ENCODE data around the gene CCDC88C.

Gene CCDC88C

DNA sequence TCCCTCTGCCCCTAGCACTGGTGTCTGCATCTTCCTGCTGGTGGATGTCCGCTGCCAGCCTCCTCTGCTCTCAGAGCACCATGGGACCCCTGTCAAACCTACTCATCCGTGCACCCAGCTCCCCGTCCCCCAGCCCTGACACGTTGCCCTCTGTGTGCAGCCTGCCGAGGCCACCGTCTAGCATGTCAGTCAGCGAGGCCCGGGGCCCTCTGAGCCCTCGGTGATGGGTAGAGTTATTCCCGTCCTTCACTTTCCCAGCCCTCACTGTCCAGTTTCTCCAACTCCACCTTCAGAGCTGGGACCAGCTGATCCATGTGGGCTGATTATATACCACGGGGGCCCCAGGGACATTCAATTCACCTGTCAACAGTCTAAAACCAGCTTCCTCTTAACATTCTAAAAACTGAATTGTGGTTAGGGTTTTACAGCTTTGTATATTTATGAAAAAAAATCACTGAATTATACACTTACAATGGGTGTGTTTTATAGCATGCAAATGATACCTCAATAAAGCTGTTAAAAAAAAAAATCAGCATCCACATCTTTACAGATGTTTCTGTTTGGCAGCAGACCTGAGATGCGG is 61.3 kb downstream of the CCDC88C start:
- no peak for TF ChIP-seq ZFX (IDR thresholded peaks at IDR 0.05; ENCODE audit: borderline replicate concordance)
- TF ChIP-seq, protein P1, sequence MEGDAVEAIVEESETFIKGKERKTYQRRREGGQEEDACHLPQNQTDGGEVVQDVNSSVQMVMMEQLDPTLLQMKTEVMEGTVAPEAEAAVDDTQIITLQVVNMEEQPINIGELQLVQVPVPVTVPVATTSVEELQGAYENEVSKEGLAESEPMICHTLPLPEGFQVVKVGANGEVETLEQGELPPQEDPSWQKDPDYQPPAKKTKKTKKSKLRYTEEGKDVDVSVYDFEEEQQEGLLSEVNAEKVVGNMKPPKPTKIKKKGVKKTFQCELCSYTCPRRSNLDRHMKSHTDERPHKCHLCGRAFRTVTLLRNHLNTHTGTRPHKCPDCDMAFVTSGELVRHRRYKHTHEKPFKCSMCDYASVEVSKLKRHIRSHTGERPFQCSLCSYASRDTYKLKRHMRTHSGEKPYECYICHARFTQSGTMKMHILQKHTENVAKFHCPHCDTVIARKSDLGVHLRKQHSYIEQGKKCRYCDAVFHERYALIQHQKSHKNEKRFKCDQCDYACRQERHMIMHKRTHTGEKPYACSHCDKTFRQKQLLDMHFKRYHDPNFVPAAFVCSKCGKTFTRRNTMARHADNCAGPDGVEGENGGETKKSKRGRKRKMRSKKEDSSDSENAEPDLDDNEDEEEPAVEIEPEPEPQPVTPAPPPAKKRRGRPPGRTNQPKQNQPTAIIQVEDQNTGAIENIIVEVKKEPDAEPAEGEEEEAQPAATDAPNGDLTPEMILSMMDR (IDR thresholded peaks at IDR 0.05), result no peak
- H3K27ac ChIP-seq, result no peak overlapping the region

- H3K27ac ChIP-seq, result no peak overlapping the region
- TF ChIP-seq, protein P1 (IDR thresholded peaks at IDR 0.05), result peak; percentile 38
- TF ChIP-seq ZFX (IDR thresholded peaks at IDR 0.05; ENCODE audit: borderline replicate concordance), result no peak
Measured at GRCh38 chr14:91354979-91355685, 62.5 kb downstream of the CCDC88C start.

- TF ChIP-seq, protein P1 (IDR thresholded peaks at IDR 0.05), result no peak
- no peak for TF ChIP-seq ZFX (IDR thresholded peaks at IDR 0.05; ENCODE audit: borderline replicate concordance)
Measured at GRCh38 chr14:91354221-91354916, 63.3 kb downstream of the CCDC88C start.

GRCh38 chr14:91352728-91353692 is 64.6 kb downstream of the CCDC88C start:
- TF ChIP-seq, protein P1 (IDR thresholded peaks at IDR 0.05), result no peak
- TF ChIP-seq ZFX (IDR thresholded peaks at IDR 0.05; ENCODE audit: borderline replicate concordance), result no peak
- no peak overlapping the region for H3K27ac ChIP-seq

More at GRCh38 chr14:91354221-91354916, 63.3 kb downstream of the CCDC88C start:
- no peak overlapping the region for H3K27ac ChIP-seq

- TF ChIP-seq, protein P1 (IDR thresholded peaks at IDR 0.05), result no peak
- TF ChIP-seq ZFX (IDR thresholded peaks at IDR 0.05; ENCODE audit: borderline replicate concordance), result no peak
- no peak overlapping the region for H3K27ac ChIP-seq
Measured at GRCh38 chr14:91352053-91352452, 65.6 kb downstream of the CCDC88C start.

DNA sequence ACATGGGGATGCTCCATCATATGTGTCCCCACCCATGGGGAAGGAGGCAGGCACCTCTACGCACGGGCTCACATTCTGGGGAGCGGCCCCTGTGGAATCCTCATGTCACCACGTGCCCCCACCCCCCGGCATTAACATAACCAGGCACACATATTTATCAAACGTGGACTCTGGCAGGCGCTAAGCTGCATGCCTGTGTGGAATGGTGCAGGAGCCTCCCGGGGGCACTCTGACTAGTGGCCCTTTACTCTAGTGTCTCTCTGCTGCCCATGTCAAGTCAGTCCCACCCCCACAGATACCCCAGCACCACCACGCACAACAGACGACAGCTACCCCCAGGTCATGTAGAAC is 66.1 kb downstream of the CCDC88C start:
- no peak overlapping the region for H3K27ac ChIP-seq
- no peak for TF ChIP-seq ZFX (IDR thresholded peaks at IDR 0.05; ENCODE audit: borderline replicate concordance)
- TF ChIP-seq, protein P1 (IDR thresholded peaks at IDR 0.05), result no peak

Measured in 22Rv1 (cell line).